ENCODE data around the gene ABCC4. TPM values are rescaled to one million over a fixed set of nuclear protein-coding genes. Genes with fewer than 3 reads are reported as not detected.

ABCC4 gene
- total RNA-seq, 1 experiment from 2014 or later: 26.3 TPM

- ATAC-seq: no peak
- CTCF ChIA-PET: no interaction called here
Observed at GRCh38 chr13:95030821-95031343, 270.4 kb downstream of the ABCC4 start.

GRCh38 chr13:95027638-95028037 is 273.6 kb downstream of the ABCC4 start:
- no TSS peak for BruUV-seq (replicated peaks)
- POLR2A ChIA-PET: no interaction called here
- Histone ChIP-seq H3K36me3 (ENCODE audit: control insufficient read depth in 1 of 2, insufficient read depth in 2 of 2, low read length in 2 of 2) (no peaks in the 10 kb centered on the region; a peak in 1 of 4 replicates), H3K4me3 (replicated peaks in 1 of 2; ENCODE audit: low read depth in 1 of 2, low read length in 2 of 2) (no peak overlapping the region), H3K4me2 (ENCODE audit: low read length) (no peak overlapping the region), H3K9me2 (ENCODE audit: insufficient read depth) (no peaks in the 10 kb centered on the region), H4K20me1 (ENCODE audit: insufficient read depth) (no peaks in the 10 kb centered on the region), H3K9ac (ENCODE audit: low read length) (no peak overlapping the region), H3K9me3 (ENCODE audit: control insufficient read depth in 1 of 2, insufficient read depth in 1 of 2, low read depth in 1 of 2, low read length in 2 of 2) (no peaks in the 10 kb centered on the region), H3K27ac (ENCODE audit: low read depth, low read length) (no peak overlapping the region), H2AFZ (ENCODE audit: low read depth, low read length, poor library complexity, severe bottlenecking) (no peak overlapping the region), H3K79me2 (ENCODE audit: insufficient read depth, low read length) (no peaks in the 10 kb centered on the region), H3K27me3 (ENCODE audit: insufficient read depth, low read length) (no peaks in the 10 kb centered on the region), H3K4me1 (ENCODE audit: control insufficient read depth in 1 of 2, insufficient read depth in 2 of 2, low read length in 2 of 2) (no peaks in the 10 kb centered on the region)
- intact Hi-C loops (cut with micrococcal nuclease): no loop called here
- TF ChIP-seq EZH2phosphoT487 (IDR thresholded peaks at IDR 0.05; ENCODE audit: borderline replicate concordance): no peak
- TF ChIP-seq SIN3A (IDR thresholded peaks at IDR 0.05; ENCODE audit: low read depth): no peak
- no peak for TF ChIP-seq RAD21 (IDR thresholded peaks at IDR 0.05; ENCODE audit: low read depth)
- ATAC-seq: no peak
- RAD21 ChIA-PET (ENCODE audit: low non-redundant PET in 1 of 2, low total read pairs in 2 of 2, uncharacterized antibody in 2 of 2, unreplicated experiment in 2 of 2): no interaction called here
- CTCF ChIA-PET: no interaction called here
- DNase-seq (ENCODE audit: low read depth, low spot score): no peak

More at GRCh38 chr13:95030821-95031343, 270.4 kb downstream of the ABCC4 start:
- no peak overlapping the region for H3K9ac ChIP-seq (ENCODE audit: low read length)
- H3K4me1 ChIP-seq (ENCODE audit: control insufficient read depth in 1 of 2, insufficient read depth in 2 of 2, low read length in 2 of 2): no peaks in the 10 kb centered on the region
- H3K36me3 ChIP-seq (ENCODE audit: control insufficient read depth in 1 of 2, insufficient read depth in 2 of 2, low read length in 2 of 2): peaks cover 0 to 4% of the 10 kb centered on the region in 2 experiments; a peak in 2 of 4 replicates
- no peak for DNase-seq (ENCODE audit: low read depth, low spot score)
- H2AFZ ChIP-seq (ENCODE audit: low read depth, low read length, poor library complexity, severe bottlenecking): no peak overlapping the region
- BruUV-seq (replicated peaks): no TSS peak
- H4K20me1 ChIP-seq (ENCODE audit: insufficient read depth): no peaks in the 10 kb centered on the region
- H3K4me3 ChIP-seq (replicated peaks in 1 of 2; ENCODE audit: low read depth in 1 of 2, low read length in 2 of 2): no peak overlapping the region
- no peaks in the 10 kb centered on the region for H3K79me2 ChIP-seq (ENCODE audit: insufficient read depth, low read length)
- no peak overlapping the region for H3K4me2 ChIP-seq (ENCODE audit: low read length)
- H3K27me3 ChIP-seq (ENCODE audit: insufficient read depth, low read length): no peaks in the 10 kb centered on the region
- no peaks in the 10 kb centered on the region for H3K9me3 ChIP-seq (ENCODE audit: control insufficient read depth in 1 of 2, insufficient read depth in 1 of 2, low read depth in 1 of 2, low read length in 2 of 2)
- H3K9me2 ChIP-seq (ENCODE audit: insufficient read depth): no peaks in the 10 kb centered on the region
- no peak overlapping the region for H3K27ac ChIP-seq (ENCODE audit: low read depth, low read length)
- ChIA-PET RAD21 (ENCODE audit: low non-redundant PET in 1 of 2, low total read pairs in 2 of 2, uncharacterized antibody in 2 of 2, unreplicated experiment in 2 of 2) (no interaction called here), POLR2A (no interaction called here)
- intact Hi-C loops (cut with micrococcal nuclease): no loop called here
- TF ChIP-seq CEBPB (IDR thresholded peaks at IDR 0.05; ENCODE audit: low read depth) (no peak), ELF1 (IDR thresholded peaks at IDR 0.05; ENCODE audit: borderline replicate concordance, low read depth) (no peak), YY1 (IDR thresholded peaks at IDR 0.05; ENCODE audit: extremely low read depth, insufficient replicate concordance, low read depth, low read length) (no peak), EGR1 (IDR thresholded peaks at IDR 0.05; ENCODE audit: low read depth) (no peak), ZBTB33 (IDR thresholded peaks at IDR 0.05; ENCODE audit: extremely low read depth, insufficient replicate concordance, low read length) (no peak), ZFX (IDR thresholded peaks at IDR 0.05) (no peak), JUND (IDR thresholded peaks at IDR 0.05) (no peak), POLR2AphosphoS5 (IDR thresholded peaks at IDR 0.05; ENCODE audit: low read depth, low read length) (no peak)
